Germinal center (tissue), 1 donor: ENCODE data around the gene TBX5.

Experiments
- DNase-seq: peaks from one replicate; pipeline ENCODE4 v3.0.0; 2012; ENCODE audit warnings: mixed read lengths, low spot score

Gene TBX5

GRCh38 chr12:114320101-114320500, 85.8 kb downstream of the TBX5 start:
- no peak for DNase-seq

DNA sequence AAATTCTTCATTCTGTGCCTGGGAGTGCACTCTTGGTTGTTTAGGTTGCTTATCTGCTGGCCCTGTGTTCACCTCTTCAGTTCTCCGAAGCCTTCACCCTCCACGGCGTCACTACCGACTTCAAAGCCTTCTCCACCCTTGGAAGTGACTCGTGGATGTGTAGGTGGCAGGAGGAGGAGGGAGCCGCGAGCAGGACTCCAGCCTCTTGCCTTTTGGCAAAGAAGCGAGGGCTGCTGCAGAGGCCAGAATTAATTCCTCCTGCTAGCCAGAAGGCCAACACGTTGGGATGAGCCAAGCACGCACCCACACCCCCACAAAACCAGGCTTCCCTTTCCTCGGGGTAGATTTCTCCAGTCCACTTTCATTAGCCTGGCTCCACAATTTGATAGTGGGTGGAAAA, 86.5 kb downstream of the TBX5 start:
- no peak for DNase-seq

DNA sequence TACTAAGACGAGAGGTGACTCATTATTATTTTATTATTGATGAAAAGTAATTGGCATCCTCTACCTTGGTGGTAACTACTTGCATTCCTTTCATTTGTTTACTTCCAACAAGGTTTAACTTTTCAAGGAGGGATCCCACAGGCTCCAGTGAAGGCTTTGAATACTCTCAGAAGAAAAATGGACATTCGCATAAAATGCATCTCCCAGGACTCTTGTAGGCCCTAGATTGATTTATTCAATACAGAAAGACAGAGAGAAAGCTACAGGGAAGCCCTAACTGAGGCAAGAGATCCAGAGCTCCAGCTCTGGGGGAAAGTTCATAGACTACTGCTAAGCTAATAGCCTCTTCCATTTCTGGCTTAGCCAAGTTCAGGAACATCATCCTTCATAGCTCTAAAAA, 87.0 kb downstream of the TBX5 start:
- no peak for DNase-seq

DNA sequence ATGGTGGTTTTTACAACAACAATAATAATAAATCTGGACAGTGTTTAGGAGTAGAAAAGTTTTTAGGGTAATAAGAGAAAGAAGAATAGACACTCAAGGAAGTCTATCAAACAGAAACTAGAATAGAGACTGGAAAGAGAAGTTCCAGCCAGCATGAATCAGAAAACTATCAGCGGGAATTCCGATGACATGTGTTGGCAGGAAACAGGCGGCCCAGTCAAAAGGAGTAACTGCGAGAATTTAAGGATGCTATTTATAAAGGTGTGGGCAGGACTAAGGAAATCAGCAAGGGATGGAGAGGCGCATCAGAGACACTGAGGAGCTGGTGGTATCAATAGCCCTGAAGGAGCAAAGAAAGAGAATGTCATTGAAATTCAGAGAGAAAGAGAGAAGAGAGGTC, 89.9 kb downstream of the TBX5 start:
- DNase-seq = no peak

GRCh38 chr12:114314974-114315720, 90.8 kb downstream of the TBX5 start:
- no peak for DNase-seq

DNA sequence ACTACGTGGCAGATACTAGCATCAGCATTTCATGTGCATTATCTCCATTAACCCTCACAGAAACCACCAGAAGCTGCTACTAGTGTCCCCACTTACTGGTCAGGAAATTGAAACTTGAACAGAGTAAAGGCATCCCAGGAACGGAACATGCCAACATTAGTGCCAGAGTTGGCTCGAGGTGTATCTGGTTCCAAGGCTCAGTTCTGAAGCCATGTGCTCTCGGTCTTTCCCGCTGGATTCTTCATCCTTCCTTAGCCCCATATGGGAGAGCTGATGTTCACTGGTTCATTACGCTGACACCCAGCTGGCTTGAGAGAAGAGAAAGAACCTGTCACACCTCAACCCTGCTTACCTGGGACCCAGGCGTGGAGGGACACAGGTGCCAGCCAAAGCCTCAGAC, 91.5 kb downstream of the TBX5 start:
- no peak for DNase-seq

GRCh38 chr12:114313910-114314309, 92.0 kb downstream of the TBX5 start:
- no peak for DNase-seq

DNA sequence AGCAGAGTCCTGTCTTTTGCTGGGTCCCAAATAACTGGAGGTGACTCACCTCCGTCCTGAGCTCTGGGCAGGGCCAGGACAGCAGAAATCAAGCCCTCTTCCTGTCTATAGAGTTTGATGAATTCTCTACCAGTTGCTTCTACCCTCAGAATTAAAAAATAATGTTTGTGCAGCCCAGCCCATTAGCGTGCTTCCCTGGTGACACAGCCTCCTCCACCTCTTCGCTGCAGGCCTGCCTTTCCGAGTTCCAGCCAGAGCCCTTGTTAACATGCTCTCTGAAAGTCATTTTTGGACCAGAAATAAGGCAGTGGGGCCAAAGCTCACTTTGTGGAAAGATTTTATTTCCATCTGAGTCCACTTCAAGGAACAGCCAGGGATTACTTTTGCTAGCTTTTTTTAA, 94.0 kb downstream of the TBX5 start:
- no peak for DNase-seq

DNA sequence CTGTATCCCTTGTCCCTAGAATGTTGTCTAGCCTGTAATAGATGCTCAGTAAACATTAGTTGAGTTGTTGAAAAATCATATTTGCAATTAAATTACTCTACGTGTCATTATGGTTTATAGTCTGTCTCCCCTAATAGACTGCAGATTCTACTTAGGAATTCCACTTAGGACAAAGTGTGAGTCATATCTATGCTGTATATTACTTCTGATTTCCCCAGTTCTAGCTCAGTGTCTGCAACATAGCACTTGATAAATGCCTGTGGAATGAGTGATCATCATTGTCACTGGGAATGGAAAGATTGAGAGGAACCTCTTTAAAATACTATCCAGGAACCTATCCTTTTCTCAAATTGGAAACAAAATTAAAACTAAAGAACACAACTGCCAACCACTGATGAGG, 99.3 kb downstream of the TBX5 start:
- DNase-seq = no peak

- DNase-seq = no peak
These were observed 100.5 kb downstream of the TBX5 start for GRCh38 chr12:114305446-114305845.
